Measurements from ENCODE around the gene BCAR3. TPM values are rescaled to one million over a fixed set of nuclear protein-coding genes. Genes with fewer than 3 reads are reported as not detected.
"Not testable (repeated sequence)": the region's sequence is repeated elsewhere in the genome, so short reads cannot be mapped to it uniquely, and the experiment has no call there.

BCAR3 gene
- total RNA-seq, 2 experiments from 2014 or later, result 0.96 to 1.3 TPM

GRCh38 chr1:93566227-93566626, 115.4 kb downstream of the BCAR3 start:
- H3K36me3 Mint-ChIP-seq, result no peaks in the 10 kb centered on the region
- CTCF ChIA-PET, result no interaction called here
- no peaks in the 10 kb centered on the region for H3K27me3 Mint-ChIP-seq
- no peak overlapping the region for H3K27ac Mint-ChIP-seq
- no peak overlapping the region for H3K4me3 Mint-ChIP-seq
- peaks cover 2% of the 10 kb centered on the region for H3K4me1 Mint-ChIP-seq
- DNase-seq (no peak), ATAC-seq (no peak)
- no peaks in the 10 kb centered on the region for H3K9me3 Mint-ChIP-seq (ENCODE audit: low read depth)

- DNase-seq, result no peak
- CTCF ChIA-PET, result no interaction called here
- Mint-ChIP-seq H3K27me3 (no peaks in the 10 kb centered on the region), H3K27ac (no peak overlapping the region), H3K4me1 (peaks cover 2% of the 10 kb centered on the region), H3K36me3 (no peaks in the 10 kb centered on the region), H3K4me3 (no peak overlapping the region), H3K9me3 (ENCODE audit: low read depth) (no peaks in the 10 kb centered on the region)
- ATAC-seq, result no peak
Measured at GRCh38 chr1:93565496-93566206, 116.0 kb downstream of the BCAR3 start.

- CTCF ChIA-PET, result no interaction called here
- Mint-ChIP-seq H3K4me3 (no peak overlapping the region), H3K9me3 (ENCODE audit: low read depth) (no peaks in the 10 kb centered on the region), H3K4me1 (peaks cover 7% of the 10 kb centered on the region), H3K27me3 (peaks cover 12% of the 10 kb centered on the region), H3K27ac (no peak overlapping the region), H3K36me3 (no peaks in the 10 kb centered on the region)
- ATAC-seq (no peak), DNase-seq (no peak)
Measured at GRCh38 chr1:93559695-93560094, 121.9 kb downstream of the BCAR3 start.

- CTCF ChIA-PET, result no interaction called here
- peaks cover 16% of the 10 kb centered on the region for H3K27me3 Mint-ChIP-seq
- H3K36me3 Mint-ChIP-seq, result no peaks in the 10 kb centered on the region
- ATAC-seq, result no peak
- H3K4me3 Mint-ChIP-seq, result no peak overlapping the region
- no peak for DNase-seq
- H3K27ac Mint-ChIP-seq, result no peak overlapping the region
- H3K4me1 Mint-ChIP-seq, result peaks cover 5% of the 10 kb centered on the region
- H3K9me3 Mint-ChIP-seq (ENCODE audit: low read depth), result no peaks in the 10 kb centered on the region
Measured at GRCh38 chr1:93559045-93559444, 122.6 kb downstream of the BCAR3 start.

- no peaks in the 10 kb centered on the region for H3K9me3 Mint-ChIP-seq (ENCODE audit: low read depth)
- H3K27ac Mint-ChIP-seq, result no peak overlapping the region
- CTCF ChIA-PET, result interaction anchor here (1.0 kb wide), 1 partner anchor 34 kb away, joined by 3 read pairs; no protein-coding TSS in a partner anchor
- H3K36me3 Mint-ChIP-seq, result no peaks in the 10 kb centered on the region
- DNase-seq, result no peak
- no peak overlapping the region for H3K4me3 Mint-ChIP-seq
- no peak for ATAC-seq
- peaks cover 5% of the 10 kb centered on the region for H3K4me1 Mint-ChIP-seq
- H3K27me3 Mint-ChIP-seq, result peaks cover 32% of the 10 kb centered on the region
Measured at GRCh38 chr1:93556291-93556690, 125.3 kb downstream of the BCAR3 start.

- H3K4me3 Mint-ChIP-seq, result no peak overlapping the region
- no peaks in the 10 kb centered on the region for H3K9me3 Mint-ChIP-seq (ENCODE audit: low read depth)
- H3K27ac Mint-ChIP-seq, result no peak overlapping the region
- DNase-seq (no peak), ATAC-seq (no peak)
- peaks cover 39% of the 10 kb centered on the region for H3K27me3 Mint-ChIP-seq
- CTCF ChIA-PET, result interaction anchor here (1.0 kb wide), 1 partner anchor 33 kb away, joined by 3 read pairs; no protein-coding TSS in a partner anchor
- H3K36me3 Mint-ChIP-seq, result no peaks in the 10 kb centered on the region
- H3K4me1 Mint-ChIP-seq, result peaks cover 5% of the 10 kb centered on the region
Measured at GRCh38 chr1:93554883-93555872, 126.5 kb downstream of the BCAR3 start.

- CTCF ChIA-PET; H3K4me1 Mint-ChIP-seq; H3K4me3 Mint-ChIP-seq; H3K9me3 Mint-ChIP-seq (ENCODE audit: low read depth); ATAC-seq; H3K27ac Mint-ChIP-seq; DNase-seq; H3K36me3 Mint-ChIP-seq: not testable (repeated sequence)
- peaks cover 39% of the 10 kb centered on the region for H3K27me3 Mint-ChIP-seq
Measured at GRCh38 chr1:93553886-93554490, 127.6 kb downstream of the BCAR3 start.

GRCh38 chr1:93552741-93553455, 128.7 kb downstream of the BCAR3 start:
- Mint-ChIP-seq H3K36me3 (no peaks in the 10 kb centered on the region), H3K27me3 (peaks cover 39% of the 10 kb centered on the region), H3K27ac (no peak overlapping the region), H3K4me1 (peaks cover 5% of the 10 kb centered on the region), H3K9me3 (ENCODE audit: low read depth) (no peaks in the 10 kb centered on the region), H3K4me3 (no peak overlapping the region)
- DNase-seq (no peak), ATAC-seq (no peak)
- CTCF ChIA-PET, result interaction anchor here (0.6 kb wide), 1 partner anchor 11 kb away, joined by 3 read pairs; no protein-coding TSS in a partner anchor

GRCh38 chr1:93549811-93550210, 131.8 kb downstream of the BCAR3 start:
- no peak for DNase-seq
- no peak for ATAC-seq
- CTCF ChIA-PET, result no interaction called here
- Mint-ChIP-seq H3K27me3 (peaks cover 38% of the 10 kb centered on the region), H3K36me3 (no peaks in the 10 kb centered on the region), H3K4me1 (no peaks in the 10 kb centered on the region), H3K27ac (no peak overlapping the region), H3K9me3 (ENCODE audit: low read depth) (no peaks in the 10 kb centered on the region), H3K4me3 (no peak overlapping the region)

GRCh38 chr1:93549131-93549530, 132.5 kb downstream of the BCAR3 start:
- Mint-ChIP-seq H3K4me1 (no peaks in the 10 kb centered on the region), H3K9me3 (ENCODE audit: low read depth) (no peaks in the 10 kb centered on the region), H3K27ac (no peak overlapping the region), H3K36me3 (no peaks in the 10 kb centered on the region), H3K4me3 (no peak overlapping the region), H3K27me3 (peaks cover 34% of the 10 kb centered on the region)
- CTCF ChIA-PET, result no interaction called here
- DNase-seq, result no peak
- no peak for ATAC-seq

GRCh38 chr1:93546162-93546863, 135.3 kb downstream of the BCAR3 start:
- Mint-ChIP-seq H3K27ac (no peak overlapping the region), H3K4me3 (no peak overlapping the region), H3K36me3 (no peaks in the 10 kb centered on the region), H3K9me3 (ENCODE audit: low read depth) (no peaks in the 10 kb centered on the region), H3K4me1 (no peaks in the 10 kb centered on the region), H3K27me3 (peaks cover 22% of the 10 kb centered on the region)
- ATAC-seq (no peak), DNase-seq (no peak)
- CTCF ChIA-PET, result no interaction called here

GRCh38 chr1:93542398-93542797, 139.2 kb downstream of the BCAR3 start:
- DNase-seq (no peak), ATAC-seq (no peak)
- Mint-ChIP-seq H3K27ac (no peak overlapping the region), H3K9me3 (ENCODE audit: low read depth) (no peaks in the 10 kb centered on the region), H3K27me3 (peaks cover 26% of the 10 kb centered on the region), H3K4me3 (no peak overlapping the region), H3K4me1 (no peaks in the 10 kb centered on the region), H3K36me3 (no peaks in the 10 kb centered on the region)
- CTCF ChIA-PET, result interaction anchor here (0.6 to 0.7 kb wide), 3 partner anchors 132 to 312 kb away, joined by 3 to 5 read pairs (median 4); no protein-coding TSS in a partner anchor
